Measurements from ENCODE around the gene HLA-F. TPM values are rescaled to one million over a fixed set of nuclear protein-coding genes. Genes with fewer than 3 reads are reported as not detected.

The HLA-F gene
- polyA plus RNA-seq, 1 donor, result 8.2 TPM

DNA sequence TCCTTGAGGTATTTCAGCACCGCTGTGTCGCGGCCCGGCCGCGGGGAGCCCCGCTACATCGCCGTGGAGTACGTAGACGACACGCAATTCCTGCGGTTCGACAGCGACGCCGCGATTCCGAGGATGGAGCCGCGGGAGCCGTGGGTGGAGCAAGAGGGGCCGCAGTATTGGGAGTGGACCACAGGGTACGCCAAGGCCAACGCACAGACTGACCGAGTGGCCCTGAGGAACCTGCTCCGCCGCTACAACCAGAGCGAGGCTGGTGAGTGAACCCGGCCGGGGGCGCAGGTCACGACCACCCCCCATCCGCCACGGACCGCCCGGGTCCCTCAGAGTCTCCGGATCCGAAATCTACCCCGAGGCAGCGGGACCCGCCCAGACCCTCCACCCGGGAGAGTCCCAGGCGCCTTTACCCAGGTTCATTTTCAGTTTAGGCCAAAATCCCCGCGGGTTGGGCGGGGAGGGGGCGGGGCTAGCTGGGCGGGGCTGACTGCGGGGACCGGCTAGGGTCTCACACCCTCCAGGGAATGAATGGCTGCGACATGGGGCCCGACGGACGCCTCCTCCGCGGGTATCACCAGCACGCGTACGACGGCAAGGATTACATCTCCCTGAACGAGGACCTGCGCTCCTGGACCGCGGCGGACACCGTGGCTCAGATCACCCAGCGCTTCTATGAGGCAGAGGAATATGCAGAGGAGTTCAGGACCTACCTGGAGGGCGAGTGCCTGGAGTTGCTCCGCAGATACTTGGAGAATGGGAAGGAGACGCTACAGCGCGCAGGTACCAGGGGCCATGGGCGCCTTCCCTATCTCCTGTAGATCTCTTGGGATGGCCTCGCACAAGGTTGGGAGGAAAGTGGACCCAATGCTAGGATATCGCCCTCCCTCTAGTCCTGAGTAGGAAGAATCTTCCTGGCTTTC lies 693 bp downstream of the HLA-F start:
- WGBS (ENCODE audit: insufficient coverage, low lambda C conversion rate), result no CpG with 5 or more reads among the region's 76 CpGs
- peak in 1 of 2 donors; percentile 3 for DNase-seq
- H3K27ac ChIP-seq (ENCODE audit: low read length), result peak overlapping the region; percentile 67
- peaks cover 11% of the 10 kb centered on the region for H3K36me3 ChIP-seq (ENCODE audit: control insufficient read depth, insufficient read depth, low read length)
- peaks cover 4% of the 10 kb centered on the region for H3K4me1 ChIP-seq (ENCODE audit: control insufficient read depth, insufficient read depth, low read length)
- H3K9me3 ChIP-seq (ENCODE audit: control insufficient read depth, low read depth, low read length), result no peaks in the 10 kb centered on the region
- H3K4me3 ChIP-seq (ENCODE audit: low read length), result peak overlapping the region; percentile 92
- H3K27me3 ChIP-seq (ENCODE audit: control insufficient read depth, insufficient read depth, low read length), result peaks cover 36% of the 10 kb centered on the region

GRCh38 chr6:29724937-29725869 lies 2.0 kb downstream of the HLA-F start:
- peaks cover 4% of the 10 kb centered on the region for H3K4me1 ChIP-seq (ENCODE audit: control insufficient read depth, insufficient read depth, low read length)
- no peak for DNase-seq
- peaks cover 36% of the 10 kb centered on the region for H3K27me3 ChIP-seq (ENCODE audit: control insufficient read depth, insufficient read depth, low read length)
- no peak overlapping the region for H3K4me3 ChIP-seq (ENCODE audit: low read length)
- H3K9me3 ChIP-seq (ENCODE audit: control insufficient read depth, low read depth, low read length), result no peaks in the 10 kb centered on the region
- peaks cover 11% of the 10 kb centered on the region for H3K36me3 ChIP-seq (ENCODE audit: control insufficient read depth, insufficient read depth, low read length)
- H3K27ac ChIP-seq (ENCODE audit: low read length), result no peak overlapping the region
- WGBS (ENCODE audit: insufficient coverage, low lambda C conversion rate), result no CpG with 5 or more reads among the region's 11 CpGs

GRCh38 chr6:29726001-29726400 lies 2.8 kb downstream of the HLA-F start:
- Histone ChIP-seq H3K27ac (ENCODE audit: low read length) (no peak overlapping the region), H3K4me3 (ENCODE audit: low read length) (no peak overlapping the region), H3K27me3 (ENCODE audit: control insufficient read depth, insufficient read depth, low read length) (peaks cover 31% of the 10 kb centered on the region), H3K36me3 (ENCODE audit: control insufficient read depth, insufficient read depth, low read length) (peaks cover 11% of the 10 kb centered on the region), H3K9me3 (ENCODE audit: control insufficient read depth, low read depth, low read length) (no peaks in the 10 kb centered on the region), H3K4me1 (ENCODE audit: control insufficient read depth, insufficient read depth, low read length) (peaks cover 4% of the 10 kb centered on the region)
- no peak for DNase-seq
- no CpG with 5 or more reads among the region's 1 CpG for WGBS (ENCODE audit: insufficient coverage, low lambda C conversion rate)

GRCh38 chr6:29726571-29727194 lies 3.4 kb downstream of the HLA-F start:
- WGBS (ENCODE audit: insufficient coverage, low lambda C conversion rate), result no CpG with 5 or more reads among the region's 9 CpGs
- peaks cover 11% of the 10 kb centered on the region for H3K36me3 ChIP-seq (ENCODE audit: control insufficient read depth, insufficient read depth, low read length)
- no peak overlapping the region for H3K27ac ChIP-seq (ENCODE audit: low read length)
- H3K4me3 ChIP-seq (ENCODE audit: low read length), result no peak overlapping the region
- peaks cover 4% of the 10 kb centered on the region for H3K4me1 ChIP-seq (ENCODE audit: control insufficient read depth, insufficient read depth, low read length)
- H3K27me3 ChIP-seq (ENCODE audit: control insufficient read depth, insufficient read depth, low read length), result peaks cover 28% of the 10 kb centered on the region
- no peaks in the 10 kb centered on the region for H3K9me3 ChIP-seq (ENCODE audit: control insufficient read depth, low read depth, low read length)
- no peak for DNase-seq

DNA sequence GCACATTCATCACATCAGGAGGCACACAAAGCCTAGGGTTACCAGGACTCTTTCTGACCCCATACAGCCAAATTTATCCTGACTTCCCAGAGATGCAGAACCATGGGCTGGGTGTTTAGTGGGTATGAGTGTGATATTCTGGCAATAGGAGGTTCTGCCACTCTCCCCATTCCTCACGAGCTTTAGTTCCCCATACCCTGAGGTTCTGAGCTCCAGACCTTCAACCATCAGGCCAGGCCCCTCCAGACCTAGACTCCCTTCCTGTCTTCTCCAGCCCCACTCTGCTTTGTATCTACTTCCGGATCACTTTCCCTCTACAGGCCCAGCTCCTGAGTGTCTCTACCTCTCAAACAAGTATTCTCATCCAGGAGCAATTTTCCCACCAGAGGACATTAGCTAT lies 4.4 kb downstream of the HLA-F start:
- peaks cover 25% of the 10 kb centered on the region for H3K27me3 ChIP-seq (ENCODE audit: control insufficient read depth, insufficient read depth, low read length)
- no peak overlapping the region for H3K4me3 ChIP-seq (ENCODE audit: low read length)
- H3K4me1 ChIP-seq (ENCODE audit: control insufficient read depth, insufficient read depth, low read length), result peaks cover 4% of the 10 kb centered on the region
- no peaks in the 10 kb centered on the region for H3K9me3 ChIP-seq (ENCODE audit: control insufficient read depth, low read depth, low read length)
- DNase-seq, result no peak
- peaks cover 11% of the 10 kb centered on the region for H3K36me3 ChIP-seq (ENCODE audit: control insufficient read depth, insufficient read depth, low read length)
- no CpG with 5 or more reads among the region's 2 CpGs for WGBS (ENCODE audit: insufficient coverage, low lambda C conversion rate)
- no peak overlapping the region for H3K27ac ChIP-seq (ENCODE audit: low read length)

GRCh38 chr6:29728173-29728874 lies 5.1 kb downstream of the HLA-F start:
- WGBS (ENCODE audit: insufficient coverage, low lambda C conversion rate), result 83% methylated on average over 2 of the region's 3 CpGs
- H3K4me3 ChIP-seq (ENCODE audit: low read length), result no peak overlapping the region
- peaks cover 4% of the 10 kb centered on the region for H3K4me1 ChIP-seq (ENCODE audit: control insufficient read depth, insufficient read depth, low read length)

DNA sequence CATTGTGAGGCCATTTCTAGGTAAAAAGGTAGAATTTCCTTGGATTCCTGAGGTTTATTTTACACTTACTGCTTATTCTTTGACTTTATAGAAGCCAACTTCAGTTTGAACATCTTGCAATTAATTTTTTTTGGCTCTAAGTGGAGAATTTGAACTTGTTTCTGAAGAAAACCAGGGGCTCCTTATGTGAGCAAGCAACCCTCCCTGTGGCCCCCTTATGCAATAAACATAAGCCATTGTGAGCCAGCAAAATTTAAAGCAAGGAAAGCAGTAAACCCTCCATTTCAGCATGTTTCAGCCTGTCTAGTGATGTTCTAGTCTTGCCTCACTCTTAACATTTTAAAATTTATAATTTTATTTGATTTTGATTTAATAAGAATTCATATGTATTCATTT lies 5.6 kb downstream of the HLA-F start:
- H3K27ac ChIP-seq (ENCODE audit: low read length), result no peak overlapping the region
- H3K36me3 ChIP-seq (ENCODE audit: control insufficient read depth, insufficient read depth, low read length), result peaks cover 11% of the 10 kb centered on the region
- H3K9me3 ChIP-seq (ENCODE audit: control insufficient read depth, low read depth, low read length), result no peaks in the 10 kb centered on the region
- no peak for DNase-seq
- H3K27me3 ChIP-seq (ENCODE audit: control insufficient read depth, insufficient read depth, low read length), result peaks cover 27% of the 10 kb centered on the region
- no peaks in the 10 kb centered on the region for H3K4me1 ChIP-seq (ENCODE audit: control insufficient read depth, insufficient read depth, low read length)
- H3K4me3 ChIP-seq (ENCODE audit: low read length), result no peak overlapping the region

More at GRCh38 chr6:29728173-29728874, 5.1 kb downstream of the HLA-F start:
- Histone ChIP-seq H3K36me3 (ENCODE audit: control insufficient read depth, insufficient read depth, low read length) (peaks cover 11% of the 10 kb centered on the region), H3K9me3 (ENCODE audit: control insufficient read depth, low read depth, low read length) (no peaks in the 10 kb centered on the region), H3K27ac (ENCODE audit: low read length) (no peak overlapping the region), H3K27me3 (ENCODE audit: control insufficient read depth, insufficient read depth, low read length) (peaks cover 29% of the 10 kb centered on the region)
- no peak for DNase-seq

GRCh38 chr6:29729774-29730328 lies 6.6 kb downstream of the HLA-F start:
- no CpG with 5 or more reads among the region's 6 CpGs for WGBS (ENCODE audit: insufficient coverage, low lambda C conversion rate)
- H3K4me1 ChIP-seq (ENCODE audit: control insufficient read depth, insufficient read depth, low read length), result no peaks in the 10 kb centered on the region
- no peak for DNase-seq
- H3K9me3 ChIP-seq (ENCODE audit: control insufficient read depth, low read depth, low read length), result no peaks in the 10 kb centered on the region
- no peak overlapping the region for H3K4me3 ChIP-seq (ENCODE audit: low read length)
- H3K27me3 ChIP-seq (ENCODE audit: control insufficient read depth, insufficient read depth, low read length), result peaks cover 24% of the 10 kb centered on the region
- no peak overlapping the region for H3K27ac ChIP-seq (ENCODE audit: low read length)
- H3K36me3 ChIP-seq (ENCODE audit: control insufficient read depth, insufficient read depth, low read length), result peaks cover 10% of the 10 kb centered on the region

DNA sequence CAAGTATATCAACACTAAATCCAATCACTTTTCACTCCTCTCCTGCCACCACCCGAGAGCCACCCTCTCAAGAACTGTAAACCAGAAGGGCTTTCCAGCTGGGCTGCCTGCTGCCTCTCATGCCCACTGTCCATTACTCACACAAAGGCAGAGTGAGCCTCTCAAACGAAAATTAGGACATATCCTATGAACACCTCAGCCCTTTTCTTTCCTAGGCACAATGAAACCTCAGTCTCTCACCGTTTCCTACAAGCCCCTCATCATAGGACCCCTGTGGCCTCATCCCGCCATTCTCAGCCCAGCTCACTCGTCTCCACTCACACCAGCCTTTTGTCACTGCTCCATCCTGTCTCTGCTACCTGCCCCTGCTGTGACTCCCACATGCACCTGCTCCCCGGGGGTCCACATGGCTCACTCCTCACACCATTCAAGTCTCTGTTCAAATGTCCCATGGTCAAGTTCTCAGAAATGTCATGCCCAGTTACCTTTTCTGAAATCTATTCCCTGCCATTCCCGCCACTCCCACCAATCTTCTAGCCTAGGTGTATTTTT lies 7.4 kb downstream of the HLA-F start:
- H3K27ac ChIP-seq (ENCODE audit: low read length), result no peak overlapping the region
- H3K4me3 ChIP-seq (ENCODE audit: low read length), result no peak overlapping the region
- peaks cover 16% of the 10 kb centered on the region for H3K27me3 ChIP-seq (ENCODE audit: control insufficient read depth, insufficient read depth, low read length)
- H3K36me3 ChIP-seq (ENCODE audit: control insufficient read depth, insufficient read depth, low read length), result peaks cover 4% of the 10 kb centered on the region
- H3K4me1 ChIP-seq (ENCODE audit: control insufficient read depth, insufficient read depth, low read length), result no peaks in the 10 kb centered on the region
- DNase-seq, result no peak
- no peaks in the 10 kb centered on the region for H3K9me3 ChIP-seq (ENCODE audit: control insufficient read depth, low read depth, low read length)
- WGBS (ENCODE audit: insufficient coverage, low lambda C conversion rate), result no CpG with 5 or more reads among the region's 7 CpGs

All from large intestine (tissue), 3 donors.